HFFc6 (cell line): ENCODE measurements around the gene MAPKAP1. TPM values are rescaled to one million over a fixed set of nuclear protein-coding genes. Genes with fewer than 3 reads are reported as not detected.

Source experiments
- DNase-seq: peaks from one replicate; pipeline ENCODE4 v3.0.0-alpha.2; 2018
- H3K27ac Mint-ChIP-seq: 2 replicates; pipeline ENCODE4 v1.8.0; 2020; ENCODE audit warnings: mild to moderate bottlenecking, mixed read lengths
- H3K27me3 Mint-ChIP-seq: 2 replicates; pipeline ENCODE4 v1.8.0; 2021; ENCODE audit warnings: mild to moderate bottlenecking, moderate library complexity, mixed read lengths; ENCODE audit not compliant: insufficient read depth
- H3K36me3 Mint-ChIP-seq: 2 replicates; pipeline ENCODE4 v1.8.0; 2021; ENCODE audit warnings: low read depth, mixed read lengths
- H3K4me1 Mint-ChIP-seq: 2 replicates; pipeline ENCODE4 v1.8.0; 2020; ENCODE audit warnings: low read depth, mixed read lengths
- H3K4me3 Mint-ChIP-seq: 2 replicates; pipeline ENCODE4 v1.8.0; 2020; ENCODE audit warnings: mild to moderate bottlenecking, moderate library complexity, mixed read lengths
- H3K9me3 Mint-ChIP-seq: 2 replicates; pipeline ENCODE4 v1.8.0; 2020; ENCODE audit warnings: mild to moderate bottlenecking, mixed read lengths
- CTCF ChIP-seq: fragments of 200-600 bp; sonication (generic); IDR thresholded peaks from 2 replicates; pipeline ENCODE4 v1.5.0; 2021; ENCODE audit warnings: antibody characterized with exemption, mild to moderate bottlenecking
- total RNA-seq, 6 experiments: library from RNA; stranded (reverse); fragmentation: NEBNext Ultra II Directional; extraction: Animal tissue kit (Norgen Biotek cat#: 25700); gene quantifications; 2 replicates in 1 of 6; 3 replicates in 5 of 6; pipeline ENCODE4 v1.2.3, GENCODE V29; 2021

Gene MAPKAP1
- total RNA-seq, 6 experiments from 2014 or later: 115 to 167 (median 130) TPM

GRCh38 chr9:125477089-125477544 is 229.9 kb downstream of the MAPKAP1 start:
- no peak for TF ChIP-seq CTCF
- Mint-ChIP-seq H3K27ac (no peak overlapping the region), H3K9me3 (no peaks in the 10 kb centered on the region), H3K27me3 (no peaks in the 10 kb centered on the region; the same call in 1 of the 2 replicates), H3K4me1 (peaks cover 33% of the 10 kb centered on the region), H3K4me3 (no peak overlapping the region), H3K36me3 (peaks cover 30% of the 10 kb centered on the region)
- no peak for DNase-seq

- no peak overlapping the region for H3K27ac Mint-ChIP-seq
- TF ChIP-seq CTCF: no peak
- no peak overlapping the region for H3K4me3 Mint-ChIP-seq
- H3K4me1 Mint-ChIP-seq: peaks cover 33% of the 10 kb centered on the region
- H3K36me3 Mint-ChIP-seq: peaks cover 29% of the 10 kb centered on the region
- no peaks in the 10 kb centered on the region for H3K9me3 Mint-ChIP-seq
- H3K27me3 Mint-ChIP-seq: no peaks in the 10 kb centered on the region; the same call in 1 of the 2 replicates
- DNase-seq: no peak
These were observed 230.4 kb downstream of the MAPKAP1 start for GRCh38 chr9:125476645-125477044.

- no peak for DNase-seq
- Mint-ChIP-seq H3K4me3 (no peak overlapping the region), H3K27me3 (peaks cover 3% of the 10 kb centered on the region), H3K9me3 (no peaks in the 10 kb centered on the region), H3K36me3 (peaks cover 29% of the 10 kb centered on the region), H3K27ac (no peak overlapping the region), H3K4me1 (peaks cover 33% of the 10 kb centered on the region)
- TF ChIP-seq CTCF: no peak
These were observed 231.6 kb downstream of the MAPKAP1 start for GRCh38 chr9:125475385-125475784.

- Mint-ChIP-seq H3K36me3 (peaks cover 20% of the 10 kb centered on the region), H3K9me3 (no peaks in the 10 kb centered on the region), H3K4me3 (no peak overlapping the region; the same call in 1 of the 2 replicates), H3K27me3 (peaks cover 3% of the 10 kb centered on the region), H3K27ac (peak overlapping the region; percentile 56), H3K4me1 (peaks cover 42% of the 10 kb centered on the region)
- DNase-seq: peak; percentile 33
- 0 out of 2 replicates have a peak, but pooled peaks have one; percentile 11 for TF ChIP-seq CTCF
These were observed 233.9 kb downstream of the MAPKAP1 start for GRCh38 chr9:125472926-125473701.

GRCh38 chr9:125472562-125472925 is 234.5 kb downstream of the MAPKAP1 start:
- no peaks in the 10 kb centered on the region for H3K9me3 Mint-ChIP-seq
- no peak overlapping the region for H3K4me3 Mint-ChIP-seq
- peaks cover 14% of the 10 kb centered on the region for H3K36me3 Mint-ChIP-seq
- peaks cover 37% of the 10 kb centered on the region for H3K4me1 Mint-ChIP-seq
- no peak for TF ChIP-seq CTCF
- no peak for DNase-seq
- peaks cover 3% of the 10 kb centered on the region for H3K27me3 Mint-ChIP-seq
- H3K27ac Mint-ChIP-seq: no peak overlapping the region; the same call in 1 of the 2 replicates
